WTC11 (cell line): ENCODE results near the gene PDXK. TPM values are rescaled to one million over a fixed set of nuclear protein-coding genes. Genes with fewer than 3 reads are reported as not detected.
A peak's percentile ranks its signal among the peaks of the same experiment; 100 is the strongest.

Source experiments
- ATAC-seq: fragments of 200-7000 bp; cut with Tn5 transposase; 2 replicates; pipeline ENCODE4 v1.10.0; 2021; ENCODE audit warnings: mild to moderate bottlenecking, moderate library complexity
- CTCF ChIA-PET: fragments of 300-600 bp; sonication (Branson Sonifier 250); formaldehyde crosslinking; loops from one replicate; lab custom pipeline; 2021; ENCODE audit warnings: antibody characterized with exemption; lab: Charles Lee
- POLR2A ChIA-PET: fragments of 350-600 bp; sonication (Branson Sonifier 250); formaldehyde crosslinking; loops from one replicate; lab custom pipeline; 2021; ENCODE audit warnings: antibody characterized with exemption; lab: Charles Lee
- DNase-seq: peaks from one replicate; pipeline ENCODE4 v3.0.0; 2021; ENCODE audit warnings: low spot score
- H3K27ac Mint-ChIP-seq: 2 replicates; pipeline ENCODE4 v1.8.0; 2021; ENCODE audit warnings: mixed read lengths
- H3K27me3 Mint-ChIP-seq: 2 replicates; pipeline ENCODE4 v1.8.0; 2021; ENCODE audit warnings: low read depth, mild to moderate bottlenecking, moderate library complexity, mixed read lengths
- H3K36me3 Mint-ChIP-seq: 2 replicates; pipeline ENCODE4 v1.8.0; 2021; ENCODE audit warnings: mixed read lengths
- H3K4me1 Mint-ChIP-seq: 2 replicates; pipeline ENCODE4 v1.8.0; 2022; ENCODE audit warnings: mixed read lengths
- H3K4me3 Mint-ChIP-seq: 2 replicates; pipeline ENCODE4 v1.8.0; 2021; ENCODE audit warnings: mild to moderate bottlenecking, moderate library complexity, mixed read lengths
- H3K9me3 Mint-ChIP-seq: 2 replicates; pipeline ENCODE4 v1.8.0; 2021; ENCODE audit warnings: mixed read lengths
- ATF1 ChIP-seq: sonication (generic); formaldehyde crosslinking; IDR thresholded peaks from 2 replicates; pipeline ENCODE4 v1.8.1; 2023; ENCODE audit warnings: mild to moderate bottlenecking, moderate library complexity, missing genetic modification reagents
- ATF2 ChIP-seq: sonication (generic); formaldehyde crosslinking; IDR thresholded peaks from 2 replicates; pipeline ENCODE4 v1.8.1; 2022; ENCODE audit warnings: low read depth, missing genetic modification reagents, borderline replicate concordance
- CTCF ChIP-seq: fragments of 200-600 bp; IDR thresholded peaks from 2 replicates; pipeline ENCODE4 v1.8.0; 2022; ENCODE audit warnings: antibody characterized with exemption
- E2F1 ChIP-seq: sonication (generic); formaldehyde crosslinking; IDR thresholded peaks from 2 replicates; pipeline ENCODE4 v1.8.0; 2022; ENCODE audit warnings: mild to moderate bottlenecking, missing genetic modification reagents
- EMX1 ChIP-seq: fragments of 250-450 bp; sonication (Bioruptor Pico); IDR thresholded peaks from 2 replicates; pipeline ENCODE4 v1.8.0; 2021; ENCODE audit warnings: mild to moderate bottlenecking
- JUN ChIP-seq: sonication (generic); formaldehyde crosslinking; IDR thresholded peaks from 2 replicates; pipeline ENCODE4 v1.8.0; 2023; ENCODE audit warnings: mild to moderate bottlenecking, missing genetic modification reagents
- PRDM15 ChIP-seq: sonication (generic); formaldehyde crosslinking; IDR thresholded peaks from 2 replicates; pipeline ENCODE4 v1.8.0; 2022; ENCODE audit warnings: missing genetic modification reagents
- USF1 ChIP-seq: sonication (generic); formaldehyde crosslinking; IDR thresholded peaks from 2 replicates; pipeline ENCODE4 v1.8.0; 2022; ENCODE audit warnings: mild to moderate bottlenecking, missing genetic modification reagents
- ZNF425 ChIP-seq: fragments of 250-450 bp; sonication (Bioruptor Pico); conservative IDR thresholded peaks from 2 replicates; pipeline ENCODE4 v1.9.0; 2021; ENCODE audit warnings: mild to moderate bottlenecking
- ZNF532 ChIP-seq: fragments of 250-450 bp; sonication (Bioruptor Pico); IDR thresholded peaks from 2 replicates; pipeline ENCODE4 v1.9.0; 2021; ENCODE audit warnings: mild to moderate bottlenecking, borderline replicate concordance
- total RNA-seq: library from RNA; stranded (reverse); gene quantifications from 3 replicates; pipeline ENCODE4 v1.2.3, GENCODE V29; 2021

Gene PDXK
- total RNA-seq, 1 experiment from 2014 or later: 120 TPM

GRCh38 chr21:43688906-43689305 lies 30.0 kb upstream of the PDXK start:
- ChIA-PET CTCF (interaction anchor here (1.7 kb wide), 1 partner anchor 40 kb away, joined by 6 read pairs; no protein-coding TSS in a partner anchor), POLR2A (no interaction called here)
- H3K36me3 Mint-ChIP-seq: peaks cover 75% of the 10 kb centered on the region

GRCh38 chr21:43689556-43690337 lies 29.2 kb upstream of the PDXK start:
- H3K4me3 Mint-ChIP-seq: no peak overlapping the region
- DNase-seq: no peak
- no peak for ATAC-seq
- no peaks in the 10 kb centered on the region for H3K4me1 Mint-ChIP-seq
- TF ChIP-seq ATF1: no peak
- ChIA-PET CTCF (interaction anchor here (1.7 kb wide), 1 partner anchor 39 kb away, joined by 6 read pairs; no protein-coding TSS in a partner anchor), POLR2A (no interaction called here)
- H3K36me3 Mint-ChIP-seq: peaks cover 71% of the 10 kb centered on the region
- H3K27me3 Mint-ChIP-seq: no peaks in the 10 kb centered on the region
- H3K27ac Mint-ChIP-seq: no peak overlapping the region
- no peaks in the 10 kb centered on the region for H3K9me3 Mint-ChIP-seq

More at GRCh38 chr21:43688906-43689305, 30.0 kb upstream of the PDXK start:
- ATAC-seq (no peak), DNase-seq (no peak)
- no peaks in the 10 kb centered on the region for H3K9me3 Mint-ChIP-seq
- H3K27me3 Mint-ChIP-seq: no peaks in the 10 kb centered on the region
- H3K27ac Mint-ChIP-seq: no peak overlapping the region
- TF ChIP-seq ATF2 (CRISPR knock-in tag): no peak
- no peaks in the 10 kb centered on the region for H3K4me1 Mint-ChIP-seq
- no peak overlapping the region for H3K4me3 Mint-ChIP-seq

- no peak overlapping the region for H3K4me3 Mint-ChIP-seq
- ATAC-seq (no peak), DNase-seq (no peak)
- H3K4me1 Mint-ChIP-seq: no peaks in the 10 kb centered on the region
- ChIA-PET CTCF (interaction anchor here (1.7 kb wide), 1 partner anchor 38 kb away, joined by 6 read pairs; no protein-coding TSS in a partner anchor), POLR2A (no interaction called here)
- no peaks in the 10 kb centered on the region for H3K9me3 Mint-ChIP-seq
- 0 out of 2 replicates have a peak overlapping the region, but pooled peaks have one; percentile 65 for H3K27ac Mint-ChIP-seq
- peaks cover 67% of the 10 kb centered on the region for H3K36me3 Mint-ChIP-seq
- H3K27me3 Mint-ChIP-seq: no peaks in the 10 kb centered on the region
- no peak for TF ChIP-seq JUN (CRISPR knock-in tag)
- no peak for TF ChIP-seq CTCF
- TF ChIP-seq ZNF532 (CRISPR knock-in tag): no peak
- TF ChIP-seq PRDM15 (CRISPR knock-in tag): no peak
- TF ChIP-seq E2F1 (CRISPR knock-in tag): no peak
- no peak for TF ChIP-seq ZNF425 (CRISPR knock-in tag)
- no peak for TF ChIP-seq EMX1
- no peak for TF ChIP-seq USF1 (CRISPR knock-in tag)
These were observed 28.6 kb upstream of the PDXK start for GRCh38 chr21:43690346-43690745.
